HG02938 (cell line): ENCODE measurements around the gene CLSTN2.

Experiments
- ATAC-seq: cut with Tn5 transposase; IDR thresholded peaks from one replicate; pipeline ENCODE4 v1.9.1; 2021; ENCODE audit warnings: mild to moderate bottlenecking, moderate library complexity; ENCODE audit not compliant: unreplicated experiment

Gene CLSTN2

GRCh38 chr3:140442621-140443020 is 507.6 kb downstream of the CLSTN2 start:
- no peak for ATAC-seq

GRCh38 chr3:140443073-140443472 is 508.1 kb downstream of the CLSTN2 start:
- no peak for ATAC-seq

GRCh38 chr3:140443806-140444205 is 508.8 kb downstream of the CLSTN2 start:
- ATAC-seq: no peak

- ATAC-seq: no peak
Observed at GRCh38 chr3:140446734-140447133, 511.7 kb downstream of the CLSTN2 start.

GRCh38 chr3:140447136-140447535 is 512.2 kb downstream of the CLSTN2 start:
- ATAC-seq: no peak

- ATAC-seq: no peak
Observed at GRCh38 chr3:140448001-140448400, 513.0 kb downstream of the CLSTN2 start.

GRCh38 chr3:140449413-140450256 is 514.6 kb downstream of the CLSTN2 start:
- no peak for ATAC-seq

- no peak for ATAC-seq
Observed at GRCh38 chr3:140453750-140454149, 518.8 kb downstream of the CLSTN2 start.

- no peak for ATAC-seq
Observed at GRCh38 chr3:140455521-140456214, 520.7 kb downstream of the CLSTN2 start.

- ATAC-seq: no peak
Observed at GRCh38 chr3:140456974-140457373, 522.0 kb downstream of the CLSTN2 start.

- ATAC-seq: no peak
Observed at GRCh38 chr3:140459462-140459861, 524.5 kb downstream of the CLSTN2 start.

GRCh38 chr3:140461250-140461649 is 526.3 kb downstream of the CLSTN2 start:
- no peak for ATAC-seq

GRCh38 chr3:140463355-140463754 is 528.4 kb downstream of the CLSTN2 start:
- ATAC-seq: no peak

- ATAC-seq: no peak
Observed at GRCh38 chr3:140465988-140466387, 531.0 kb downstream of the CLSTN2 start.

GRCh38 chr3:140466535-140466934 is 531.5 kb downstream of the CLSTN2 start:
- no peak for ATAC-seq

- no peak for ATAC-seq
Observed at GRCh38 chr3:140467104-140467577, 532.2 kb downstream of the CLSTN2 start.

GRCh38 chr3:140467796-140468315 is 532.9 kb downstream of the CLSTN2 start:
- ATAC-seq: no peak

GRCh38 chr3:140468407-140468806 is 533.4 kb downstream of the CLSTN2 start:
- no peak for ATAC-seq

- ATAC-seq: no peak
Observed at GRCh38 chr3:140469491-140469890, 534.5 kb downstream of the CLSTN2 start.

GRCh38 chr3:140470211-140470610 is 535.2 kb downstream of the CLSTN2 start:
- ATAC-seq: no peak

GRCh38 chr3:140470962-140471361 is 536.0 kb downstream of the CLSTN2 start:
- no peak for ATAC-seq
